HCEC 1CT (cell line): ENCODE results near the gene FOXP2.

Experiments used
- DNase-seq: peaks from one replicate; pipeline ENCODE4 v3.0.0-alpha.2; 2017

Gene FOXP2

DNA sequence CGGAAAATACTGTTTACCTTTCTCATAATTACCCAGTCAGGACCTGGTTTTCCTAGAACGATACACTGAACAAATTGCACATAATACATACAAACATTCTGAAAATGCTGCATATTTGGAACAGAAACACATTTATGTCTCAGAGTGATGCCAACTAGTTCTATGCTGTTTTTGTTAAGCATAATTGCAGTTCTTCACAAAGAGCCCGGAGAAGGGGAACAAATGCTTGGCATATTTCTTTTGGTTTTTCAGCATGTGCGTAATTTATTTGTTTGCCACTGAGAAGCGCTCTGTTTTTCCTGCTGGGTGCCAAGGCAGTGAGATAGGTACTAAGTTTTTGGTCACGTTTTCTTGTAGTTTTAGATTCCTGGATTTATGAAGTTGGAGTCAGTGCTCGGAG, 326.3 kb downstream of the FOXP2 start:
- DNase-seq: no peak

DNA sequence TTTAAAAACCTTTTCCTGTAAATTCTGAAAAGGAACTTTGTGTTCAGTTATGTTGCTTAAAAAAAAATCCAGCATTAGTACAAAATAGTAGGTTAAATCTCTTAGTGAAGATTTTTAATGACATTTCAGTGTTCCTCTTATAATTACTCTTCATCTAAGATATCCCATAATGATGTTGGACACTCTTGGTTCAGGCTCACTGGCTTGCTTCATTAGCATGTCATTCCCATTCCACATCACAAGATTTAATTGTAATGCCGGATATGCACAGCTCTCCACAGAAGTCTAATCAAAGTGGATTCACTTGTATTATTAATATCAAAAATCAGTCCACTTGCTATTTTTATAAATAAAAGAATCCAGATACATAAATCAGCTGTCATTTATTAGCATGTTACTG, 327.3 kb downstream of the FOXP2 start:
- no peak for DNase-seq
